Measurements from ENCODE around the gene SLC16A9.

The SLC16A9 gene

GRCh38 chr10:59700709-59701108 is 8.9 kb downstream of the SLC16A9 start:
- Mint-ChIP-seq H3K4me1 (ENCODE audit: low read depth) (no peaks in the 10 kb centered on the region), H3K36me3 (no peaks in the 10 kb centered on the region), H3K27ac (no peak overlapping the region), H3K9me3 (ENCODE audit: low read depth) (no peaks in the 10 kb centered on the region), H3K27me3 (peaks cover 29% of the 10 kb centered on the region), H3K4me3 (no peak overlapping the region)

GRCh38 chr10:59698326-59698725 is 11.3 kb downstream of the SLC16A9 start:
- Mint-ChIP-seq H3K4me1 (ENCODE audit: low read depth) (no peaks in the 10 kb centered on the region), H3K9me3 (ENCODE audit: low read depth) (no peaks in the 10 kb centered on the region), H3K36me3 (no peaks in the 10 kb centered on the region), H3K4me3 (no peak overlapping the region), H3K27me3 (peaks cover 16% of the 10 kb centered on the region), H3K27ac (no peak overlapping the region)

GRCh38 chr10:59695637-59696036 is 14.0 kb downstream of the SLC16A9 start:
- Mint-ChIP-seq H3K27ac (no peak overlapping the region), H3K4me1 (ENCODE audit: low read depth) (no peaks in the 10 kb centered on the region), H3K36me3 (no peaks in the 10 kb centered on the region), H3K4me3 (no peak overlapping the region), H3K9me3 (ENCODE audit: low read depth) (no peaks in the 10 kb centered on the region), H3K27me3 (peaks cover 4% of the 10 kb centered on the region)

GRCh38 chr10:59694936-59695335 is 14.7 kb downstream of the SLC16A9 start:
- Mint-ChIP-seq H3K4me1 (ENCODE audit: low read depth) (no peaks in the 10 kb centered on the region), H3K9me3 (ENCODE audit: low read depth) (no peaks in the 10 kb centered on the region), H3K36me3 (no peaks in the 10 kb centered on the region), H3K27ac (no peak overlapping the region), H3K27me3 (peaks cover 5% of the 10 kb centered on the region), H3K4me3 (no peak overlapping the region)

GRCh38 chr10:59692113-59692512 is 17.5 kb downstream of the SLC16A9 start:
- no peaks in the 10 kb centered on the region for H3K4me1 Mint-ChIP-seq (ENCODE audit: low read depth)
- H3K27ac Mint-ChIP-seq, result no peak overlapping the region
- no peak overlapping the region for H3K4me3 Mint-ChIP-seq
- H3K36me3 Mint-ChIP-seq, result no peaks in the 10 kb centered on the region
- H3K27me3 Mint-ChIP-seq, result peaks cover 2% of the 10 kb centered on the region
- no peaks in the 10 kb centered on the region for H3K9me3 Mint-ChIP-seq (ENCODE audit: low read depth)

- H3K4me1 Mint-ChIP-seq (ENCODE audit: low read depth), result no peaks in the 10 kb centered on the region
- H3K9me3 Mint-ChIP-seq (ENCODE audit: low read depth), result no peaks in the 10 kb centered on the region
- no peak overlapping the region for H3K27ac Mint-ChIP-seq
- H3K4me3 Mint-ChIP-seq, result no peak overlapping the region
- H3K27me3 Mint-ChIP-seq, result peaks cover 3% of the 10 kb centered on the region
- H3K36me3 Mint-ChIP-seq, result no peaks in the 10 kb centered on the region
Observed at GRCh38 chr10:59688921-59689351, 20.7 kb downstream of the SLC16A9 start.

GRCh38 chr10:59687657-59688056 is 22.0 kb downstream of the SLC16A9 start:
- no peaks in the 10 kb centered on the region for H3K9me3 Mint-ChIP-seq (ENCODE audit: low read depth)
- H3K27ac Mint-ChIP-seq, result no peak overlapping the region
- no peaks in the 10 kb centered on the region for H3K36me3 Mint-ChIP-seq
- no peak overlapping the region for H3K4me3 Mint-ChIP-seq
- H3K27me3 Mint-ChIP-seq, result peaks cover 3% of the 10 kb centered on the region
- no peaks in the 10 kb centered on the region for H3K4me1 Mint-ChIP-seq (ENCODE audit: low read depth)

- Mint-ChIP-seq H3K36me3 (no peaks in the 10 kb centered on the region), H3K4me1 (ENCODE audit: low read depth) (no peaks in the 10 kb centered on the region), H3K4me3 (no peak overlapping the region), H3K9me3 (ENCODE audit: low read depth) (no peaks in the 10 kb centered on the region), H3K27ac (no peak overlapping the region), H3K27me3 (peaks cover 2% of the 10 kb centered on the region)
Observed at GRCh38 chr10:59684006-59684405, 25.6 kb downstream of the SLC16A9 start.

GRCh38 chr10:59682986-59683937 is 26.4 kb downstream of the SLC16A9 start:
- Mint-ChIP-seq H3K4me3 (no peak overlapping the region), H3K4me1 (ENCODE audit: low read depth) (no peaks in the 10 kb centered on the region), H3K27ac (no peak overlapping the region), H3K36me3 (no peaks in the 10 kb centered on the region), H3K27me3 (peaks cover 2% of the 10 kb centered on the region), H3K9me3 (ENCODE audit: low read depth) (no peaks in the 10 kb centered on the region)

GRCh38 chr10:59680199-59680598 is 29.5 kb downstream of the SLC16A9 start:
- H3K27me3 Mint-ChIP-seq, result peaks cover 2% of the 10 kb centered on the region

GRCh38 chr10:59678884-59679301 is 30.8 kb downstream of the SLC16A9 start:
- H3K4me3 Mint-ChIP-seq, result no peak overlapping the region
- no peaks in the 10 kb centered on the region for H3K36me3 Mint-ChIP-seq
- no peaks in the 10 kb centered on the region for H3K9me3 Mint-ChIP-seq (ENCODE audit: low read depth)
- H3K27me3 Mint-ChIP-seq, result peaks cover 1% of the 10 kb centered on the region
- no peaks in the 10 kb centered on the region for H3K4me1 Mint-ChIP-seq (ENCODE audit: low read depth)
- no peak overlapping the region for H3K27ac Mint-ChIP-seq

More at GRCh38 chr10:59680199-59680598, 29.5 kb downstream of the SLC16A9 start:
- H3K36me3 Mint-ChIP-seq, result no peaks in the 10 kb centered on the region
- no peak overlapping the region for H3K4me3 Mint-ChIP-seq
- no peaks in the 10 kb centered on the region for H3K4me1 Mint-ChIP-seq (ENCODE audit: low read depth)
- no peak overlapping the region for H3K27ac Mint-ChIP-seq
- H3K9me3 Mint-ChIP-seq (ENCODE audit: low read depth), result no peaks in the 10 kb centered on the region

GRCh38 chr10:59677253-59677831 is 32.3 kb downstream of the SLC16A9 start:
- H3K27me3 Mint-ChIP-seq, result peaks cover 1% of the 10 kb centered on the region
- no peaks in the 10 kb centered on the region for H3K36me3 Mint-ChIP-seq
- H3K27ac Mint-ChIP-seq, result no peak overlapping the region
- no peaks in the 10 kb centered on the region for H3K9me3 Mint-ChIP-seq (ENCODE audit: low read depth)
- H3K4me1 Mint-ChIP-seq (ENCODE audit: low read depth), result no peaks in the 10 kb centered on the region
- H3K4me3 Mint-ChIP-seq, result no peak overlapping the region

- Mint-ChIP-seq H3K27me3 (peaks cover 1% of the 10 kb centered on the region), H3K4me1 (ENCODE audit: low read depth) (no peaks in the 10 kb centered on the region), H3K27ac (no peak overlapping the region), H3K36me3 (no peaks in the 10 kb centered on the region), H3K9me3 (ENCODE audit: low read depth) (no peaks in the 10 kb centered on the region), H3K4me3 (no peak overlapping the region)
Observed at GRCh38 chr10:59675812-59676211, 33.8 kb downstream of the SLC16A9 start.

- Mint-ChIP-seq H3K27ac (no peak overlapping the region), H3K4me3 (no peak overlapping the region), H3K9me3 (ENCODE audit: low read depth) (no peaks in the 10 kb centered on the region), H3K4me1 (ENCODE audit: low read depth) (no peaks in the 10 kb centered on the region), H3K36me3 (no peaks in the 10 kb centered on the region), H3K27me3 (no peaks in the 10 kb centered on the region)
Observed at GRCh38 chr10:59674215-59674836, 35.3 kb downstream of the SLC16A9 start.

All from activated naive CD8-positive, alpha-beta T cell (primary cell).